ENCODE measurements around the gene MTX1. TPM values are rescaled to one million over a fixed set of nuclear protein-coding genes. Genes with fewer than 3 reads are reported as not detected.
"Not testable (repeated sequence)": the region's sequence is repeated elsewhere in the genome, so short reads cannot be mapped to it uniquely, and the experiment has no call there.

The MTX1 gene
- polyA plus RNA-seq, 1 donor (not counting 4 experiments of a cell fraction or from before 2014, with no cell fraction given): 43.4 TPM

- no peak overlapping the region for H3K4me3 ChIP-seq (ENCODE audit: control insufficient read depth in 2 of 3, extremely low read depth in 1 of 3, insufficient read depth in 2 of 3, low read depth in 1 of 3, low read length in 3 of 3)
- no peaks in the 10 kb centered on the region for H3K9me3 ChIP-seq (ENCODE audit: control insufficient read depth, low read depth, low read length)
- H3K9ac ChIP-seq (ENCODE audit: control insufficient read depth, extremely low read depth, insufficient read depth, low read length): no peak overlapping the region
- H4K20me1 ChIP-seq (ENCODE audit: control insufficient read depth, extremely low read depth, insufficient read depth, low read length): no peaks in the 10 kb centered on the region
- no peaks in the 10 kb centered on the region for H3K9me1 ChIP-seq (ENCODE audit: control insufficient read depth, extremely low read depth, insufficient read depth, low read length)
- dilution Hi-C loops (cut with MboI; ENCODE audit: extremely low pct_ligation_motif_present, low sequenced_read_pairs): no loop called here
- FAIRE-seq (peak; percentile 73), DNase-seq (ENCODE audit: low read depth, low spot score) (peak; percentile 68)
- no peak overlapping the region for H3K27ac ChIP-seq (ENCODE audit: control insufficient read depth, insufficient read depth, low read length)
- H3K4me1 ChIP-seq (ENCODE audit: control insufficient read depth, extremely low read depth, insufficient read depth, low read length): peaks cover 12% of the 10 kb centered on the region
- TF ChIP-seq CTCF (optimal IDR thresholded peaks at IDR 0.05 in 1 of 3, IDR thresholded peaks at IDR 0.05 in 1 of 3, conservative IDR thresholded peaks at IDR 0.05 in 1 of 3; ENCODE audit: extremely low read depth in 1 of 3, insufficient read depth in 2 of 3, low read length in 3 of 3) (peak; percentile 92 to 99 (median 98)), EZH2 (IDR thresholded peaks at IDR 0.05; ENCODE audit: low read length) (no peak)
- peaks cover 9 to 12% of the 10 kb centered on the region in 2 experiments for H3K36me3 ChIP-seq (ENCODE audit: control insufficient read depth in 2 of 2, extremely low read depth in 1 of 2, insufficient read depth in 2 of 2, low read length in 2 of 2)
- H3K27me3 ChIP-seq (ENCODE audit: control insufficient read depth, extremely low read depth, insufficient read depth, low read length): no peaks in the 10 kb centered on the region
- peaks cover 10% of the 10 kb centered on the region for H3K79me2 ChIP-seq (ENCODE audit: control insufficient read depth, insufficient read depth, low read length)
- H2AFZ ChIP-seq (ENCODE audit: control insufficient read depth, low read length): no peak overlapping the region
- peak overlapping the region; percentile 42 for H3K4me2 ChIP-seq (ENCODE audit: control insufficient read depth, extremely low read depth, insufficient read depth, low read depth, low read length)
Measured at GRCh38 chr1:155167166-155168104, 41.1 kb upstream of the MTX1 start.

- Histone ChIP-seq H3K36me3 (ENCODE audit: control insufficient read depth in 2 of 2, extremely low read depth in 1 of 2, insufficient read depth in 2 of 2, low read length in 2 of 2) (peaks cover 9 to 12% of the 10 kb centered on the region in 2 experiments), H3K79me2 (ENCODE audit: control insufficient read depth, insufficient read depth, low read length) (peaks cover 16% of the 10 kb centered on the region), H3K4me1 (ENCODE audit: control insufficient read depth, extremely low read depth, insufficient read depth, low read length) (peaks cover 12% of the 10 kb centered on the region)
- H3K4me2 ChIP-seq (ENCODE audit: control insufficient read depth, extremely low read depth, insufficient read depth, low read depth, low read length); H3K9me1 ChIP-seq (ENCODE audit: control insufficient read depth, extremely low read depth, insufficient read depth, low read length); H3K9ac ChIP-seq (ENCODE audit: control insufficient read depth, extremely low read depth, insufficient read depth, low read length); H3K9me3 ChIP-seq (ENCODE audit: control insufficient read depth, low read depth, low read length); H3K4me3 ChIP-seq (ENCODE audit: control insufficient read depth in 2 of 3, extremely low read depth in 1 of 3, insufficient read depth in 2 of 3, low read depth in 1 of 3, low read length in 3 of 3); dilution Hi-C loops (cut with MboI; ENCODE audit: extremely low pct_ligation_motif_present, low sequenced_read_pairs); FAIRE-seq; H2AFZ ChIP-seq (ENCODE audit: control insufficient read depth, low read length); H3K27me3 ChIP-seq (ENCODE audit: control insufficient read depth, extremely low read depth, insufficient read depth, low read length); H3K27ac ChIP-seq (ENCODE audit: control insufficient read depth, insufficient read depth, low read length); H4K20me1 ChIP-seq (ENCODE audit: control insufficient read depth, extremely low read depth, insufficient read depth, low read length); DNase-seq (ENCODE audit: low read depth, low spot score): not testable (repeated sequence)
Measured at GRCh38 chr1:155168105-155168445, 40.4 kb upstream of the MTX1 start.

Measured in keratinocyte (primary cell).